Stimulated activated CD8-positive, alpha-beta memory T cell treated with anti-CD3 and anti-CD28 coated beads, Interleukin-12 subunit alpha, Interleukin-12 subunit beta, amount 100 ng/mL, for 4 hours (primary cell): ENCODE results near the gene CAV3.

Experiments used
- DNase-seq: peaks from one replicate; pipeline ENCODE4 v3.0.0-alpha.2; 2020; ENCODE audit warnings: low read depth

CAV3 gene

GRCh38 chr3:8734908-8735307 lies 1.3 kb downstream of the CAV3 start:
- DNase-seq, result no peak

GRCh38 chr3:8736436-8736835 lies 2.8 kb downstream of the CAV3 start:
- no peak for DNase-seq

GRCh38 chr3:8737301-8737700 lies 3.7 kb downstream of the CAV3 start:
- DNase-seq, result no peak

GRCh38 chr3:8737823-8738222 lies 4.2 kb downstream of the CAV3 start:
- DNase-seq, result no peak

- DNase-seq, result no peak
These were observed 5.0 kb downstream of the CAV3 start for GRCh38 chr3:8738639-8739038.

- DNase-seq, result no peak
These were observed 6.3 kb downstream of the CAV3 start for GRCh38 chr3:8739757-8740504.

- no peak for DNase-seq
These were observed 8.1 kb downstream of the CAV3 start for GRCh38 chr3:8741581-8742261.

GRCh38 chr3:8743021-8743601 lies 9.5 kb downstream of the CAV3 start:
- DNase-seq, result no peak

- no peak for DNase-seq
These were observed 10.3 kb downstream of the CAV3 start for GRCh38 chr3:8743911-8744310.

GRCh38 chr3:8745619-8746370 lies 12.2 kb downstream of the CAV3 start:
- no peak for DNase-seq

GRCh38 chr3:8746780-8747345 lies 13.3 kb downstream of the CAV3 start:
- no peak for DNase-seq

- no peak for DNase-seq
These were observed 15.7 kb downstream of the CAV3 start for GRCh38 chr3:8749316-8749715.

GRCh38 chr3:8752832-8753231 lies 19.2 kb downstream of the CAV3 start:
- DNase-seq, result no peak

GRCh38 chr3:8755097-8755496 lies 21.5 kb downstream of the CAV3 start:
- no peak for DNase-seq

GRCh38 chr3:8755564-8756237 lies 22.1 kb downstream of the CAV3 start:
- DNase-seq, result no peak

- no peak for DNase-seq
These were observed 23.1 kb downstream of the CAV3 start for GRCh38 chr3:8756671-8757070.

GRCh38 chr3:8757551-8758518 lies 24.2 kb downstream of the CAV3 start:
- no peak for DNase-seq

- DNase-seq, result no peak
These were observed 25.6 kb downstream of the CAV3 start for GRCh38 chr3:8759038-8759707.

GRCh38 chr3:8760091-8760490 lies 26.5 kb downstream of the CAV3 start:
- no peak for DNase-seq

- DNase-seq, result no peak
These were observed 26.9 kb downstream of the CAV3 start for GRCh38 chr3:8760506-8760905.
